Mesendoderm (in vitro differentiated cells): ENCODE data around the gene NCF4.

ENCODE experiments used
- DNase-seq: peaks from one replicate; pipeline ENCODE4 v3.0.0; 2013
- H2AK5ac ChIP-seq: 2 replicates; pipeline ENCODE4 v1.6.1; 2013; ENCODE audit warnings: low read length, inconsistent platforms
- H2BK120ac ChIP-seq: 2 replicates; pipeline ENCODE4 v1.6.1; 2013; ENCODE audit warnings: low read depth, mild to moderate bottlenecking, low read length, moderate library complexity, mixed read lengths
- H2BK15ac ChIP-seq: replicated peaks from 2 replicates; pipeline ENCODE4 v1.6.1; 2013; ENCODE audit warnings: low read depth, mild to moderate bottlenecking, moderate library complexity
- H2BK5ac ChIP-seq: 2 replicates; pipeline ENCODE4 v1.6.1; 2013; ENCODE audit warnings: low read length, inconsistent platforms
- H3K18ac ChIP-seq: 2 replicates; pipeline ENCODE4 v1.6.1; 2013; ENCODE audit warnings: mild to moderate bottlenecking, low read length, mixed read lengths
- H3K23ac ChIP-seq: one replicate; pipeline ENCODE4 v1.6.1; 2013; ENCODE audit warnings: low read length
- H3K27ac ChIP-seq: 2 replicates; pipeline ENCODE4 v1.5.1; 2013; ENCODE audit warnings: low read depth, mild to moderate bottlenecking, inconsistent platforms, low read length, moderate library complexity
- H3K27me3 ChIP-seq: 2 replicates; pipeline ENCODE4 v1.6.1; 2013; ENCODE audit warnings: low read length, control low read depth, mild to moderate bottlenecking, inconsistent platforms; ENCODE audit not compliant: insufficient read depth, poor library complexity
- H3K36me3 ChIP-seq: 2 replicates; pipeline ENCODE4 v1.6.1; 2013; ENCODE audit warnings: low read length, inconsistent platforms; ENCODE audit not compliant: control insufficient read depth, insufficient read depth
- H3K4ac ChIP-seq: one replicate; pipeline ENCODE4 v1.6.1; 2013; ENCODE audit warnings: low read depth, mild to moderate bottlenecking, low read length, moderate library complexity
- H3K4me1 ChIP-seq: 2 replicates; pipeline ENCODE4 v1.6.1; 2013; ENCODE audit warnings: low read depth, low read length, inconsistent platforms; ENCODE audit not compliant: control insufficient read depth
- H3K4me2 ChIP-seq: 2 replicates; pipeline ENCODE4 v1.6.1; 2013; ENCODE audit warnings: low read length
- H3K4me3 ChIP-seq: 2 replicates; pipeline ENCODE4 v1.5.1; 2013; ENCODE audit warnings: mild to moderate bottlenecking, low read length
- H3K56ac ChIP-seq: one replicate; pipeline ENCODE4 v1.6.1; 2013; ENCODE audit warnings: low read length
- H3K79me1 ChIP-seq: 2 replicates; pipeline ENCODE4 v1.6.1; 2013; ENCODE audit warnings: low read length, inconsistent platforms
- H3K79me2 ChIP-seq: 2 replicates; pipeline ENCODE4 v1.6.1; 2013; ENCODE audit warnings: mild to moderate bottlenecking, low read length; ENCODE audit not compliant: control insufficient read depth, insufficient read depth
- H3K9ac ChIP-seq: 2 replicates; pipeline ENCODE4 v1.6.1; 2013; ENCODE audit warnings: low read length, inconsistent platforms
- H4K5ac ChIP-seq: one replicate; pipeline ENCODE4 v1.6.1; 2013; ENCODE audit warnings: low read length
- H4K8ac ChIP-seq: one replicate; pipeline ENCODE4 v1.6.1; 2013; ENCODE audit warnings: low read depth, mild to moderate bottlenecking, control low read depth, low read length, moderate library complexity
- WGBS: extraction: QIAGEN DNeasy Blood & Tissue Kit; methylation state at CpG from one replicate; pipeline ENCODE4 v1.1.7; 2013; ENCODE audit warnings: low lambda C conversion rate, missing lambda C conversion rate; ENCODE audit not compliant: insufficient coverage; ENCODE audit errors: extremely low coverage; 5-methylcytosine and 5-hydroxymethylcytosine counted together

Gene NCF4

DNA sequence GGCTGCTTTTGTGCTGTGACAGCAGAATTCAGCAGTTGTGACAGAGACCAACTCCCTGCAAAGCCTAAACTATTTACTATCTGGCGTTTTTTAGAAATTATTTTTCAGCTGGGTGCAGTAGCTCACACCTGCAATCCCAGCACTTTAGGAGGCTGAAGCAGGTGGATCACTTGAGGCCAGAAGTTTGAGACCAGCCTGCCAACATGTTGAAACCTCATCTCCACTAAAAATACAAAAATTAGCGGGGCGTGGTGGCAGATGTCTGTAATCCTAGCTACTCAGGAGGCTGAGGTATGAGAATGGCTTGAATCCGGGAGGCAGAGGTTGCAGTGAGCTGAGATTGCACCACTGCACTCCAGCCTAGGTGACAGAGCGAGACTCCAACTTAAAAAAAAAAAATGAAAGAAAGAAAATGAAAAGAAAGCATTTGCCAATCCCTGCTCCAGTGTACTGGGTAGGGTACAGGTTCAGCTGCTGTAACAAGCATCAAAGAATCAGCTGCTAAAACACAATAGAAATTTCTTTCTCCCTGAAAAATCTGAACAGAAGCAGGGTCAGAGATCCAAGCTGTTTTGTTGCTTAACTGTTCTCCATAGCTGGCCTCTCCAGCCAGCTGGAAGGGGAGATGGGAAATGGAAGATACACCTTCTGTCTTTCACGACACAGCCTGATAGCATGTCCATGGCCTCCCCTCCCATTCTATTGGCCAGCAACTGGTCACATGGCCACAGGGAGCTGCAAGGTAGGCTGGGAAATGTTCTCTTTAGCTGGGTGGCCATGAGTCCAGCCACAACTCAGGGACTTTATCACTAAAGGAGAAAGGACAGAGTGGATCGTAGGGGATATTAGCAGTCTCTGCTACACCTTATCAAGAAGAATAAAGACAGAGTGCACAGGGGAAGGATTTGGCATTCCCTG lies 8.5 kb upstream of the NCF4 start:
- H3K4ac ChIP-seq: no peak overlapping the region
- H2BK5ac ChIP-seq: no peak overlapping the region
- no peaks in the 10 kb centered on the region for H3K36me3 ChIP-seq
- H2BK15ac ChIP-seq: no peak overlapping the region
- no peak overlapping the region for H4K8ac ChIP-seq
- H3K9ac ChIP-seq: no peak overlapping the region
- no peak overlapping the region for H4K5ac ChIP-seq
- no peak overlapping the region for H2AK5ac ChIP-seq
- H3K79me1 ChIP-seq: no peaks in the 10 kb centered on the region
- H3K27ac ChIP-seq: no peak overlapping the region
- no peak overlapping the region for H3K4me2 ChIP-seq
- no peaks in the 10 kb centered on the region for H3K79me2 ChIP-seq
- DNase-seq: no peak
- H3K18ac ChIP-seq: no peak overlapping the region
- H3K27me3 ChIP-seq: no peaks in the 10 kb centered on the region
- H3K56ac ChIP-seq: no peak overlapping the region
- peaks cover 2% of the 10 kb centered on the region for H3K4me1 ChIP-seq
- H3K23ac ChIP-seq: no peak overlapping the region
- WGBS: no CpG with 5 or more reads among the region's 7 CpGs
- no peak overlapping the region for H2BK120ac ChIP-seq
- H3K4me3 ChIP-seq: no peak overlapping the region

DNA sequence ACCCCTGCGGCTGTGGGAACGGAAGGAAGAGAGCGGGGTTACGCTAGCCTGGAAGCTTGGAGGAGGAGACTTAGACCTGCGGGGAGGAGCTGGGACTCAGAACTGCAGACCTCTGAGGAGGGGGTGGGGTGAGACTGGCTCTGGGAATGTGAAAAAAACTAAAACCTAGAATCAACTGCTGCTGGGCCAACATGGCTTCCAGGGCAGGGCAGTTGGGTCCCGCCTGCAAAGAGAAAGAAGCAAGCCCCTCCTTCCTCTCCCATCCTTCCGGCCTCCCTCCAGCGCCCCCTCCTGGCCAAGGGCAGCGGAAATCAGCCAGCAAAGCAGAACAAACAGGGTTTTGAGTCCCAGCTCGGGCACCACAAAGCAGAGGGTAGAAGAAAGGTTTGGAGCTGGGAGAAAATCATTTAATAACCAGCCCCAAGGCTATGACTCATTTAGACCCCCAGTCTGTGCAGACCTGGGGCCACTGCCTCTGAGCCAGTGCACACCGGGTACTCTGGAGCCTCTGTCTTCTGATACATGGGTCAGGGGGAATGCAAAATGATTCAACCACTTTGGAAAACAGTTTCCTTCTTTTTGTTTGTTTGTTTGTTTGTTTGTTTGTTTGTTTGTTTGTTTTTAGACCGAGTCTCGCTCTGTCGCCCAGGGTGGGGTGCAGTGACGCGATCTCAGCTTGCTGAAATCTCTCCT lies 7.3 kb upstream of the NCF4 start:
- no peaks in the 10 kb centered on the region for H3K79me1 ChIP-seq
- no peak overlapping the region for H3K56ac ChIP-seq

DNA sequence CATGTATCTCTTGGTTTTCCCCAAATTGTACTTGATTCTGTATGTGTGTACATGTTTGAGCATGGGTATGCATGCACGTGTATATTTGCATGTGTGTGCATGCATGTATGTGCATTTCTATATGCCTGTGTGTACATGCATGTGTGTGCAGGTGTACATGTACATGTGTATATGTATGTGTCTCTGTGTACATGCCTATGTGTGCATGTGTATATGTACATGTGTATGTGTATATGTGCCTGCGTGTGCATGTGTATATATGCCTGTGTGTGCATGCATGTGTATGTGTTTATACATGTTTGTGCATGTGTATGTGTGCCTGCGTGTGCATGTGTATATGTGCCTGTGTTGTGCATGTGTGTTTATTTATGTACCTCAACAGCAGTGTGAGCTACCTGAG lies 5.3 kb upstream of the NCF4 start:
- H3K9ac ChIP-seq: no peak overlapping the region
- H3K56ac ChIP-seq: no peak overlapping the region
- H3K36me3 ChIP-seq: no peaks in the 10 kb centered on the region
- H2BK15ac ChIP-seq: no peak overlapping the region
- no peaks in the 10 kb centered on the region for H3K79me1 ChIP-seq
- H4K8ac ChIP-seq: no peak overlapping the region
- H3K4me1 ChIP-seq: peaks cover 2% of the 10 kb centered on the region
- no peak overlapping the region for H3K4me2 ChIP-seq
- H2BK5ac ChIP-seq: no peak overlapping the region
- H4K5ac ChIP-seq: no peak overlapping the region
- WGBS: no CpG with 5 or more reads among the region's 3 CpGs
- H3K18ac ChIP-seq: no peak overlapping the region
- no peak for DNase-seq
- no peak overlapping the region for H2BK120ac ChIP-seq
- H3K27ac ChIP-seq: no peak overlapping the region
- no peaks in the 10 kb centered on the region for H3K27me3 ChIP-seq
- no peak overlapping the region for H2AK5ac ChIP-seq
- H3K4ac ChIP-seq: no peak overlapping the region
- no peak overlapping the region for H3K4me3 ChIP-seq
- H3K79me2 ChIP-seq: no peaks in the 10 kb centered on the region
- no peak overlapping the region for H3K23ac ChIP-seq

More for the DNA sequence above, 7.3 kb upstream of the NCF4 start:
- H3K4me2 ChIP-seq: no peak overlapping the region
- H2BK120ac ChIP-seq: no peak overlapping the region
- H3K18ac ChIP-seq: no peak overlapping the region
- no peak overlapping the region for H2AK5ac ChIP-seq
- no peak overlapping the region for H3K9ac ChIP-seq
- peak; percentile 89 for DNase-seq
- H3K36me3 ChIP-seq: no peaks in the 10 kb centered on the region
- no peak overlapping the region for H2BK15ac ChIP-seq
- peaks cover 2% of the 10 kb centered on the region for H3K4me1 ChIP-seq
- no peak overlapping the region for H4K5ac ChIP-seq
- no peak overlapping the region for H3K27ac ChIP-seq
- H3K4ac ChIP-seq: no peak overlapping the region
- no peaks in the 10 kb centered on the region for H3K27me3 ChIP-seq
- WGBS: no CpG with 5 or more reads among the region's 16 CpGs
- H3K4me3 ChIP-seq: no peak overlapping the region
- no peak overlapping the region for H3K23ac ChIP-seq
- no peaks in the 10 kb centered on the region for H3K79me2 ChIP-seq
- no peak overlapping the region for H4K8ac ChIP-seq
- no peak overlapping the region for H2BK5ac ChIP-seq

DNA sequence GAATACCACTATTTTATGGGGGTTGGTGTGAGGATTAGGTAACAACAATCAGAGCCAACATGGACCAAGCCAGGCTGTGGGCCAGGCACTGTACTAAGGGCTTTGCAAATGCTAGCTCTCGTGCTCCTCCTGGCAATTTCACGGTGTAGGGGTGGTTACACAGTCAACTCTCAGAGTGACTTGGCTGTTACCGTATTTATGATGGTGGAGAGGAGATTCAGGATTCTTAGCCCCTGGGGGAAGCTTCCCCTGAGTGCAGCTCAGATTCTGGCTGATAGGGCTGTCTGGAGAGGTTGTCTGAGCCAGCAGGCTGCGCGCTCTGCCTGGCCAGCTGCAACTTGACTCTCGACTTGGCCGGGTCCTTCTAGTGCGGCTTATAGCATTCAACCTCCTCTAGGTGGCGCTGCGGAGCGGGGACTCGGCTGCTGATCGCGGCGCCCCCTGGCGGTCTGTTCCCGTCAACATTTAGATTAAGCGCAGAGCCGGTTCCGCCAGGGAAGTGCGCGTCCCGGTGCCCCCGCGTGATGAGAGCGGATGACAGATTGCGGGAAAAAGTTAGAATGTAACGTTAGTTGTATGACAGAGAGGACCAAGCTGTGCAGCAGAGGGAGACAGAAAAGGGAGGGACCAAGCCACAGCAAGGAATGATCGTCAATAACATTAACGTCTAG lies 4.5 kb upstream of the NCF4 start:
- Histone ChIP-seq H3K4me2 (no peak overlapping the region), H3K36me3 (no peaks in the 10 kb centered on the region), H3K79me2 (no peaks in the 10 kb centered on the region), H3K4me3 (no peak overlapping the region), H3K4ac (no peak overlapping the region), H4K5ac (no peak overlapping the region), H3K56ac (peak overlapping the region; percentile 56), H3K4me1 (peaks cover 2% of the 10 kb centered on the region), H3K79me1 (no peaks in the 10 kb centered on the region), H3K27me3 (no peaks in the 10 kb centered on the region), H3K27ac (no peak overlapping the region), H2BK15ac (no peak overlapping the region), H2BK5ac (no peak overlapping the region), H3K18ac (no peak overlapping the region), H4K8ac (no peak overlapping the region), H3K23ac (no peak overlapping the region), H2AK5ac (no peak overlapping the region), H3K9ac (peak overlapping the region; percentile 34), H2BK120ac (no peak overlapping the region)
- peak; percentile 95 for DNase-seq
- WGBS: no CpG with 5 or more reads among the region's 30 CpGs

DNA sequence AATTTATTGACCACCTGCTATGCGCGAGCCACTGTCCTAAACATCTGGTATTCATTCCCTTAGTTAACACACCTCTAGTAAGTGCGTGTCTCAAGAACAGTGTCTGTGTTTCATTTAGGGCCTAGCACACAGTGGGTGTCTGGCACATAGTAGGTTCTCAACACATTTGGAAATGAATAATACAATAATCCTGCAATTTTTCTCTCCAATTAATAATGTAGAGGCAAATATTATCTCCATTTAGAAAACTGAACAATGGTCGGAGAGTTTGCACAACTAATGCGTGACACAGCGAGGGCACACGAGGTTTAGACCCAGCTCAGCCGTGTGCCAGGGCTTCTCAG lies 4.0 kb upstream of the NCF4 start:
- DNase-seq: no peak
- Histone ChIP-seq H3K4me3 (no peak overlapping the region), H3K9ac (no peak overlapping the region), H2BK15ac (no peak overlapping the region), H3K27me3 (no peaks in the 10 kb centered on the region), H2BK120ac (no peak overlapping the region), H2AK5ac (no peak overlapping the region), H3K4me1 (peaks cover 2% of the 10 kb centered on the region), H3K56ac (no peak overlapping the region), H4K8ac (no peak overlapping the region), H3K4ac (no peak overlapping the region), H3K23ac (no peak overlapping the region), H3K79me2 (no peaks in the 10 kb centered on the region), H4K5ac (no peak overlapping the region), H3K79me1 (no peaks in the 10 kb centered on the region), H2BK5ac (no peak overlapping the region), H3K18ac (no peak overlapping the region), H3K27ac (no peak overlapping the region), H3K4me2 (no peak overlapping the region), H3K36me3 (no peaks in the 10 kb centered on the region)
- no CpG with 5 or more reads among the region's 8 CpGs for WGBS
